IMR-90 (cell line): ENCODE data around the gene MICU1.

Experiments
- CEBPB ChIP-seq: IDR thresholded peaks from 2 replicates; pipeline ENCODE4 v1.6.1; 2012; ENCODE audit warnings: low read depth, low read length, improper control_type of control experiment
- TF ChIP-seq, protein P1 (sequence below): conservative IDR thresholded peaks from 2 replicates; pipeline ENCODE4 v1.5.1; 2012; ENCODE audit warnings: mild to moderate bottlenecking, low read depth, low read length, improper control_type of control experiment
- TF ChIP-seq, protein P2 (sequence below): fragments of 150-350 bp; IDR thresholded peaks from 2 replicates; pipeline ENCODE4 v1.6.1; 2016; ENCODE audit warnings: low read depth, mild to moderate bottlenecking, low read length, moderate library complexity, borderline replicate concordance

DNA sequence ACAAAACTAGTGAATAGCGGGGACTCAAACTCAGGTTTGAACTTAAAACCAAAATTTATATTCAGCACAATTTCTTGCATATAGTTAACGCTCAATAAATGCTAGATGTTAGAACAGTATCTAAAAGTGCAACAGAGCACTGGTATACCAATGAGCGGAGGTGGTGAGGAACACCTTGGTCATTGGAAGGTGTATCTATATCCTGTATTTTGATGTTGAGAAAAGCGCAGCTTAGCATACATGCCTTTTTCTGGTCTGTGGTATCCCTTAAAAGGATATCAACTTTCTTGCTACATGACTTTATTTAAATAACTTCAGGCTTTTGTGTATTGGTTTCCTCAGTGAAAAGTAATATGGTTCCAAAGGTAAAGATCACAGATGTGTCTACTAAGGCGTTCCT, 237.8 kb downstream of the MICU1 start:
- TF ChIP-seq, protein P1, sequence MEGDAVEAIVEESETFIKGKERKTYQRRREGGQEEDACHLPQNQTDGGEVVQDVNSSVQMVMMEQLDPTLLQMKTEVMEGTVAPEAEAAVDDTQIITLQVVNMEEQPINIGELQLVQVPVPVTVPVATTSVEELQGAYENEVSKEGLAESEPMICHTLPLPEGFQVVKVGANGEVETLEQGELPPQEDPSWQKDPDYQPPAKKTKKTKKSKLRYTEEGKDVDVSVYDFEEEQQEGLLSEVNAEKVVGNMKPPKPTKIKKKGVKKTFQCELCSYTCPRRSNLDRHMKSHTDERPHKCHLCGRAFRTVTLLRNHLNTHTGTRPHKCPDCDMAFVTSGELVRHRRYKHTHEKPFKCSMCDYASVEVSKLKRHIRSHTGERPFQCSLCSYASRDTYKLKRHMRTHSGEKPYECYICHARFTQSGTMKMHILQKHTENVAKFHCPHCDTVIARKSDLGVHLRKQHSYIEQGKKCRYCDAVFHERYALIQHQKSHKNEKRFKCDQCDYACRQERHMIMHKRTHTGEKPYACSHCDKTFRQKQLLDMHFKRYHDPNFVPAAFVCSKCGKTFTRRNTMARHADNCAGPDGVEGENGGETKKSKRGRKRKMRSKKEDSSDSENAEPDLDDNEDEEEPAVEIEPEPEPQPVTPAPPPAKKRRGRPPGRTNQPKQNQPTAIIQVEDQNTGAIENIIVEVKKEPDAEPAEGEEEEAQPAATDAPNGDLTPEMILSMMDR = no peak
- no peak for TF ChIP-seq CEBPB
- TF ChIP-seq, protein P2, sequence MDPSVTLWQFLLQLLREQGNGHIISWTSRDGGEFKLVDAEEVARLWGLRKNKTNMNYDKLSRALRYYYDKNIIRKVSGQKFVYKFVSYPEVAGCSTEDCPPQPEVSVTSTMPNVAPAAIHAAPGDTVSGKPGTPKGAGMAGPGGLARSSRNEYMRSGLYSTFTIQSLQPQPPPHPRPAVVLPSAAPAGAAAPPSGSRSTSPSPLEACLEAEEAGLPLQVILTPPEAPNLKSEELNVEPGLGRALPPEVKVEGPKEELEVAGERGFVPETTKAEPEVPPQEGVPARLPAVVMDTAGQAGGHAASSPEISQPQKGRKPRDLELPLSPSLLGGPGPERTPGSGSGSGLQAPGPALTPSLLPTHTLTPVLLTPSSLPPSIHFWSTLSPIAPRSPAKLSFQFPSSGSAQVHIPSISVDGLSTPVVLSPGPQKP = no peak
